Body of pancreas (tissue), 4 donors: ENCODE measurements around the gene REPIN1. TPM values are rescaled to one million over a fixed set of nuclear protein-coding genes. Genes with fewer than 3 reads are reported as not detected.

Experiments
- ATAC-seq: fragments of 150-250 bp; one replicate; pipeline ENCODE4 v1.9.1; 2016
- DNase-seq, 4 donors: peaks; one replicate each; pipeline ENCODE4 v3.0.0-alpha.2; 2019
- H3K27ac ChIP-seq, 4 donors: fragments of 200-600 bp; sonication (generic); 1 replicate in 3 of 4; 2 replicates in 1 of 4; pipeline versions ENCODE4 v1.5.1 to v1.6.1; 2016 to 2019; ENCODE audit warnings: mild to moderate bottlenecking in 1 of 4, mixed read lengths in 1 of 4, moderate library complexity in 1 of 4
- H3K27me3 ChIP-seq, 2 donors: fragments of 200-600 bp; sonication (generic); one replicate each; pipeline ENCODE4 v1.6.0; 2016; ENCODE audit warnings: mild to moderate bottlenecking in 1 of 2
- H3K36me3 ChIP-seq, 2 donors: fragments of 200-600 bp; sonication (generic); replicated peaks in 1 of 2; 2 replicates each; pipeline ENCODE4 v1.5.1; 2016; ENCODE audit warnings: low read depth in 2 of 2; ENCODE audit not compliant: insufficient read depth in 1 of 2
- H3K4me1 ChIP-seq: fragments of 200-600 bp; sonication (generic); one replicate; pipeline ENCODE4 v1.6.0; 2016
- H3K4me3 ChIP-seq, 2 donors: fragments of 200-600 bp; sonication (generic); 1 replicate in 1 of 2; 2 replicates in 1 of 2; pipeline ENCODE4 v1.5.1; 2016 to 2019
- H3K9me3 ChIP-seq, 3 donors: fragments of 200-600 bp; sonication (generic); 1 replicate in 2 of 3; 2 replicates in 1 of 3; pipeline ENCODE4 v1.5.1; 2016
- POLR2A ChIP-seq, 3 donors: fragments of 450-650 bp; IDR thresholded peaks; one replicate each; pipeline ENCODE4 v1.6.1; 2016; ENCODE audit warnings: antibody characterized with exemption in 3 of 3, mild to moderate bottlenecking in 2 of 3
- WGBS, 2 donors: methylation state at CpG; one replicate each; pipeline ENCODE4 v1.1.5; 2017; 5-methylcytosine and 5-hydroxymethylcytosine counted together
- intact Hi-C: fragments of 100-400 bp; cut with DNase I; formaldehyde crosslinking; loops from one replicate; pipeline ENCODE4 v1.15.1; 2023
- total RNA-seq, 2 donors: library from RNA; depleted of rRNA; stranded (reverse); fragments of >200 nt; gene quantifications; one replicate each; pipeline ENCODE4 v1.1.0, GENCODE V29; 2016
- TF ChIP-seq, protein P1 (sequence below), 7 experiments: fragments of 450-650 bp in 4 of 7; fragments of 200-600 bp in 3 of 7; sonication (generic) in 3 of 7; IDR thresholded peaks; one replicate each; pipeline ENCODE4 v1.5.1; 2016 to 2019; ENCODE audit warnings: antibody characterized with exemption in 7 of 7

Gene REPIN1
- total RNA-seq, 2 donors from 2014 or later = 77.0 to 117 TPM

DNA sequence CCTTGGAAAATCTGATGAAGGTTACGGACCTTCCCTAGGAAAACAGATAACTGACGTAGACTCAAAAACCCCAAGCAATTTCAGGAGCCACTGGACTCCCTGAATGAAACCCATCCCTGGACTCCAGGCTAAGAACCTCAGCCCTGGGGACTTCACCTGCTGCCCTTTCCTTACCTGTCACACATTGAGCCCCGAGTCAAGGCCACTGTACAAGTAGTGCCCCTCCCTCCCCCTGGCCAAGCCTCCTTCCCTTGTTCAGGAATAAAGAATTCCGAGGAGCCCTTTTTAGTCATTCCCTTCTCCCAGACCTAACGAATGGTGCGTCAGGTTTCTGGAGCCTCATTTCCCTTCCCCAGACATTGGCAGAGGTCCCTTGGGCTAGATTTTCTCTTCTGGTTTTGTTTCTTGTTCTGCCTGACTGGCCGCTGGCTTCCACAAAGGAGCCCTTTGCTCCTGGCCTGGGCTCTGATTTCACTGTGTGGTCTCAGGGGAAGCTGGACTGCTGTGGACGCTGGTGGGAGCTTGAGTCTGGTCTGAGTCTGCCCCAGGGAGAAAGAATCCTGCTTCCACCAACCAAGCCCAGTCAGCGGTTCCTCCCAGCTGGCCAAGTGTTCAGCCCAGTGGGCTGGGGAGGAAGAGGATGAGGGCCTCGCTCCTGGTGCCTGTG is 42.2 kb downstream of the REPIN1 start:
- Histone ChIP-seq H3K9me3 (no peaks in the 10 kb centered on the region), H3K27me3 (no peaks in the 10 kb centered on the region), H3K4me1 (peaks cover 20% of the 10 kb centered on the region), H3K4me3 (no peak overlapping the region), H3K36me3 (no peaks in the 10 kb centered on the region), H3K27ac (no peak overlapping the region)
- no peak for DNase-seq
- TF ChIP-seq, protein P1, sequence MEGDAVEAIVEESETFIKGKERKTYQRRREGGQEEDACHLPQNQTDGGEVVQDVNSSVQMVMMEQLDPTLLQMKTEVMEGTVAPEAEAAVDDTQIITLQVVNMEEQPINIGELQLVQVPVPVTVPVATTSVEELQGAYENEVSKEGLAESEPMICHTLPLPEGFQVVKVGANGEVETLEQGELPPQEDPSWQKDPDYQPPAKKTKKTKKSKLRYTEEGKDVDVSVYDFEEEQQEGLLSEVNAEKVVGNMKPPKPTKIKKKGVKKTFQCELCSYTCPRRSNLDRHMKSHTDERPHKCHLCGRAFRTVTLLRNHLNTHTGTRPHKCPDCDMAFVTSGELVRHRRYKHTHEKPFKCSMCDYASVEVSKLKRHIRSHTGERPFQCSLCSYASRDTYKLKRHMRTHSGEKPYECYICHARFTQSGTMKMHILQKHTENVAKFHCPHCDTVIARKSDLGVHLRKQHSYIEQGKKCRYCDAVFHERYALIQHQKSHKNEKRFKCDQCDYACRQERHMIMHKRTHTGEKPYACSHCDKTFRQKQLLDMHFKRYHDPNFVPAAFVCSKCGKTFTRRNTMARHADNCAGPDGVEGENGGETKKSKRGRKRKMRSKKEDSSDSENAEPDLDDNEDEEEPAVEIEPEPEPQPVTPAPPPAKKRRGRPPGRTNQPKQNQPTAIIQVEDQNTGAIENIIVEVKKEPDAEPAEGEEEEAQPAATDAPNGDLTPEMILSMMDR (IDR thresholded peaks at IDR 0.05) = no peak
- TF ChIP-seq POLR2A (IDR thresholded peaks at IDR 0.05) = no peak
- ATAC-seq = no peak
- 75 to 82% methylated on average over 7 to 10 of the region's 10 CpGs for WGBS, 2 donors
- intact Hi-C loops = no loop called here

DNA sequence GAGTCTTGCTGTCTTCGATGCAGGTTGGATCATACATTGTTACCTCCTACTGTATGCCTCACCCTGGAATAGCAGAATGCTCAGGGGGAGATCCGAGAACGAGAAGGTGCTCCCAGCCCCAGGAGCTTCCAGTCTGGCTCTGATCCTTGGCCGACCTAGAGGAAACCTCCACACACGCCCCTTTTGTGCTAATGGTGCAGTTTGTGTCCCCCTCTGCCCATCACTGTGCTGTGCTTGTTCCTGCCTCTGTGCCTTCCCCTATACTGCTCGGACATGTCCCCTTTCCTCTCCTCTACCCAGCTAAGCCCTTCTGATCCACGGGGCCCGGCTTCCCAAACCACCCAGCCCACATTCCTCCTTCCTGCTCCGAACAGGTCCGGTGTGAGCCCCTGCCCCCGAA is 43.0 kb downstream of the REPIN1 start:
- DNase-seq = no peak
- ATAC-seq = no peak
- H3K36me3 ChIP-seq = no peaks in the 10 kb centered on the region
- TF ChIP-seq POLR2A (IDR thresholded peaks at IDR 0.05) = no peak
- TF ChIP-seq, protein P1 (IDR thresholded peaks at IDR 0.05) = no peak
- H3K27ac ChIP-seq = no peak overlapping the region
- peaks cover 12% of the 10 kb centered on the region for H3K4me1 ChIP-seq
- WGBS, 2 donors = 77 to 86% methylated on average over 9 to 11 of the region's 11 CpGs
- H3K27me3 ChIP-seq = no peaks in the 10 kb centered on the region
- no peak overlapping the region for H3K4me3 ChIP-seq
- intact Hi-C loops = no loop called here
- no peaks in the 10 kb centered on the region for H3K9me3 ChIP-seq

DNA sequence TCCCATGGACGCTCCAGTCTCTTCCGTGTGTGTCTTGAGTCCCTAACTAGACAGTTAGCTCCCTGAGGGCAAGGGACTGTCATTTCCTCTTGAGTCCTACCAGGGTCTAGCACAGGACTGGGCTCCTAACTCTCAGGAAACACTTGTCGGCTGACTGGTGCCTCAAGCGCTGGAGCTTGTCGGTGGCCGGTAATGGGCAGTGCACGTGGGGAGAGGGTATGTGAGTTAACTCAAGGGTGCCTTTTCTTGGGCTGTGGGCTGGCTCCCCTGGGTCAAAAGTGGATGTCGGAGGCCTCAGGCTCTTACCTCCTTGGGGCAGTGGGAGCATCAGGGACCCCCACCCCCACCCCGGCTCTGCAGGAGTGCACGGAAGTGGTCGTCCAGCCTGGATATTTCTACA is 43.4 kb downstream of the REPIN1 start:
- WGBS, 2 donors = 88 to 96% methylated on average over 5 to 11 of the region's 11 CpGs
- Histone ChIP-seq H3K27ac (no peak overlapping the region), H3K9me3 (no peaks in the 10 kb centered on the region), H3K36me3 (no peaks in the 10 kb centered on the region), H3K4me3 (no peak overlapping the region), H3K27me3 (no peaks in the 10 kb centered on the region), H3K4me1 (peaks cover 8% of the 10 kb centered on the region)
- intact Hi-C loops = no loop called here
- no peak for DNase-seq
- TF ChIP-seq, protein P1 (IDR thresholded peaks at IDR 0.05) = no peak
- TF ChIP-seq POLR2A (IDR thresholded peaks at IDR 0.05) = no peak
- no peak for ATAC-seq

DNA sequence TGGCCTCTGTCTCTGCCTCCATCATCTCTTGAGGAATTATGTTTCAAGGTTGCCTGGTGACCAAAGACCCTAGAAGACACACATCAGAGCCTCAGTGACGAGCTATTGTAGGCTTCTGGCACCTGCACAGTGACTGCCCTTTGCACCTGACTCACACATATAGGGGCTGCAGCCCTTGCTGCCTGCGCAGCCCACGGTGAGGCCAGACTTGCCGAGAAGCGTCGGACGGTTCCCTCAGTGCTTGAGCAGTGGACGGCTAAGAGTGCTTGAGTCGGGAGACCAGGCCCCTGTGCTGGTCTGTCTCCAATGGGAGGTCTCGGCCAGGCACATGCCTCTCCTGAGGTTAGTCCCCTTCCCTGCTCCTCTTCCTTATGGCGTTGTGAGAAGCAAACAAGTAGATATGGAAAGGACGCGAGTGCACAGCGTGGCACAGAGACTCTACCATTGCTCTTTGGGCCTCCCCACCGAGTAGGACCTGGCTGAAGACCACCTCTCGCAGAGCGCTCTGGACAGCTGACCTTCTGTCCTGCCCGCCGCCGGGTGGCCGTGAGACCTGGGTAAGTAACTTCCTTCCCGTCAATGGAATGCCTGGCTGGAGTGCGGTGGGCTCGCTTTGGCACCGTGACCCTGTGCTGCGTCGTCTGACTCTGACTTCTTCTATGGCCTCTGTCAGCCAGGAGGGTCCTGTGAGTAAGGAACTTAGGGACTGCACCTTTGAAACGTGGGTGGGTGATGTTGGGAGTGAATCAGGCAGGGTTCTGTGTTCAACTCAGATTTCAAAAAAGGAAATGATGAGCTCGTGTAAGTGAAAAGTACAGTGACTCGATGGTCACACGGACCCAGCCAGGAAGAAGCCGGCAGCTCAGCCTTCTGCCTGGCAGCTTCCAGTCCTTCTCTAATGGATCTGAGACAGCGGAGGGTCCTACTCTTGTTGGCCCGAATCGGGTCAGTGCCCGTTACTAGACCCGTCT is 44.2 kb downstream of the REPIN1 start:
- intact Hi-C loops = no loop called here
- Histone ChIP-seq H3K4me3 (no peak overlapping the region), H3K27ac (no peak overlapping the region), H3K27me3 (no peaks in the 10 kb centered on the region), H3K4me1 (peaks cover under 1% of the 10 kb centered on the region), H3K9me3 (no peaks in the 10 kb centered on the region), H3K36me3 (no peaks in the 10 kb centered on the region)
- DNase-seq (peak in 1 of 4 donors; percentile 4), ATAC-seq (no peak)
- no peak for TF ChIP-seq POLR2A (IDR thresholded peaks at IDR 0.05)
- TF ChIP-seq, protein P1 (IDR thresholded peaks at IDR 0.05) = no peak
- WGBS, 2 donors = 80 to 85% methylated on average over 27 to 37 of the region's 37 CpGs
